Measurements from ENCODE around the gene ZNF783. TPM values are rescaled to one million over a fixed set of nuclear protein-coding genes. Genes with fewer than 3 reads are reported as not detected.
A peak's percentile ranks its signal among the peaks of the same experiment; 100 is the strongest.

ZNF783 gene
- total RNA-seq, 2 experiments from 2014 or later = 22.0 to 23.7 TPM

DNA sequence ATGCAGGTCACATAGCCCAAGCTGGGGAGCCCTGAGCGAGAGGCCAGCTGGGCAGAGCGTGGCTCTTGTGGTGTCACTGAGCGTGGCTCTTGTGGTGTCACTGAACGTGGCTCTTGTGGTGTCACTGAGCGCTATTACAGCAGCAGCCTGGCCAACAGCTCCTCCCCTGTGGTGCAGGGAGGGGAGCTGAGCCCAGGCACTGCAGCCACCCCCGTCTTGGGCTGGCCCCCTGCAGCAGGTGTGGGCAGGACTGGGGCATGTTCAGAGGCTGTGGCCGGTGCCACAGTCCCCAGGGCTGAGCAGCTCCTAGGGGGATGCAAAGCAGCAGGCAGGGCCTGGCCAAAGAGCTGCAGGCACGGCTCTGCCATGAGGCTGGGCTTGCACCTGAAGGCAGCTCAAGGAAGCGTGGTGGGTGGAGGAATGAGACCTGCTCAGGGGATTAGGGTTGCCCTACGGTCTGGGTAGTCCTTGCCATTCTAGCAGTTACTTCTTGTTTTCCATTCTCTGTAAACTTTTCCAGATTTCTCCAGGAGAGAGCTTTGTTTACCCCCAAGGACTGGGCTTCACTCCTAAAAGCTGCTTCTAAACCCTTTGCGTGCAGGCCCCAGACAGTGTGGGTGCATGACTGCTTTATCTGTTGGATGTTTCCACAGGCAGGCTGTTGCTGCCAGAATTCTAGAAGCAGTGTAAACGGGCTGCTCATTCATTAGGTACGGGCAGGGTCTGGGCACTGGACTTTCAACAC, 29.2 kb downstream of the ZNF783 start:
- POLR2A ChIA-PET = interaction anchor here (0.5 kb wide), 1 partner anchor 169 kb away, joined by 3 read pairs; no protein-coding TSS in a partner anchor
- peak; percentile 62 for DNase-seq
- peaks cover 22% of the 10 kb centered on the region for H3K4me1 Mint-ChIP-seq

GRCh38 chr7:149291781-149292461, 29.9 kb downstream of the ZNF783 start:
- Mint-ChIP-seq H3K4me1 (peaks cover 16% of the 10 kb centered on the region), H3K36me3 (no peaks in the 10 kb centered on the region), H3K27ac (no peak overlapping the region), H3K4me3 (no peak overlapping the region), H3K27me3 (no peaks in the 10 kb centered on the region), H3K9me3 (no peaks in the 10 kb centered on the region)
- no peak for ATAC-seq (ENCODE audit: low read depth)
- POLR2A ChIA-PET = interaction anchor here (0.5 kb wide), 1 partner anchor 170 kb away, joined by 3 read pairs; no protein-coding TSS in a partner anchor
- DNase-seq = no peak

More for the DNA sequence above, 29.2 kb downstream of the ZNF783 start:
- Mint-ChIP-seq H3K36me3 (no peaks in the 10 kb centered on the region), H3K27me3 (no peaks in the 10 kb centered on the region), H3K4me3 (no peak overlapping the region), H3K9me3 (no peaks in the 10 kb centered on the region), H3K27ac (peak overlapping the region; percentile 80)
- ATAC-seq (ENCODE audit: low read depth) = peak; percentile 62

DNA sequence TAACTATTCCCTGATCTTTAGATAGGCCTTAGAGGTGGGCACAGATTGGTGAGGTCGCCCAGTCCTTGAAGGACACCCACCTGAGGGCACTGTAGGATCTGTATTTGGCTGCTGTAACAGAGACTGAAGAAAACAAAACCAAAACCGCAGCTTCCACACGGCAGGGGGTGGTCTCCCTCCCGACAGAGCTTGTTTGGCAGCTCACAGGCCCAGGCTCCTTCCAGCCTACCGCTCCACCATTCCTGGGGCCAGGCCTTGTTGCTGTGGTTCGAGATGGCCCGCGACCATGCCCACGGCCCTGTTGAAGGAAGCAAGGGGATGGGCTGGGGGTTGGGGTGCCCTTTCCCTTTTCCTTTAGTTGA, 30.4 kb downstream of the ZNF783 start:
- Mint-ChIP-seq H3K36me3 (no peaks in the 10 kb centered on the region), H3K9me3 (no peaks in the 10 kb centered on the region), H3K27me3 (no peaks in the 10 kb centered on the region), H3K4me1 (peaks cover 11% of the 10 kb centered on the region), H3K27ac (no peak overlapping the region), H3K4me3 (no peak overlapping the region)
- POLR2A ChIA-PET = no interaction called here
- no peak for ATAC-seq (ENCODE audit: low read depth)
- DNase-seq = no peak

GRCh38 chr7:149293338-149293737, 31.3 kb downstream of the ZNF783 start:
- Mint-ChIP-seq H3K36me3 (no peaks in the 10 kb centered on the region), H3K27me3 (no peaks in the 10 kb centered on the region), H3K9me3 (no peaks in the 10 kb centered on the region), H3K4me3 (no peak overlapping the region), H3K4me1 (peaks cover 10% of the 10 kb centered on the region), H3K27ac (no peak overlapping the region)
- DNase-seq = no peak
- POLR2A ChIA-PET = no interaction called here
- ATAC-seq (ENCODE audit: low read depth) = no peak

GRCh38 chr7:149293946-149294633, 32.1 kb downstream of the ZNF783 start:
- Mint-ChIP-seq H3K36me3 (no peaks in the 10 kb centered on the region), H3K27ac (no peak overlapping the region), H3K4me1 (peaks cover 10% of the 10 kb centered on the region), H3K27me3 (no peaks in the 10 kb centered on the region), H3K9me3 (no peaks in the 10 kb centered on the region), H3K4me3 (no peak overlapping the region)
- POLR2A ChIA-PET = no interaction called here
- DNase-seq = no peak
- ATAC-seq (ENCODE audit: low read depth) = no peak

- POLR2A ChIA-PET = no interaction called here
Measured at GRCh38 chr7:149294634-149295480, 32.9 kb downstream of the ZNF783 start.

DNA sequence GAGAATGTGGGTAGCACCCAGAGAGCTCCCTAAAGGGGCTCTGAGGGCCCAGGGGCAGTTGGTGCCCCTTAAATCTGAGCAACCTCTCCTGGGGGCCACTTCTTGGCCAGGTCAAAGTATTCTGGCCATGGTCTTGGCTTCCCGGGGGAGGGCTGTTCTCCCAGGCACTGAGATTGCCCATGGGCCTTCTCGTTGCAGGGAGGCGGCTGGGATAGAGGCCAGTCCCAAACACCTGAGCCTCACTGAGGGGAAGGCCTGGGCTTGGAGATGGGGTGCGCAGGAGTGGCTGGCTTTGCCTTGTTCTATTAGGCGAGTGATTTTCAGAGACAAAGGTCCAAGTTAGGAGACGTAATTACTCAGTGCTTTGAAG, 33.5 kb downstream of the ZNF783 start:
- Mint-ChIP-seq H3K4me1 (peaks cover 10% of the 10 kb centered on the region), H3K4me3 (no peak overlapping the region), H3K27me3 (no peaks in the 10 kb centered on the region), H3K27ac (no peak overlapping the region), H3K36me3 (no peaks in the 10 kb centered on the region), H3K9me3 (no peaks in the 10 kb centered on the region)
- DNase-seq (no peak), ATAC-seq (ENCODE audit: low read depth) (no peak)
- POLR2A ChIA-PET = no interaction called here

More at GRCh38 chr7:149294634-149295480, 32.9 kb downstream of the ZNF783 start:
- DNase-seq (no peak), ATAC-seq (ENCODE audit: low read depth) (no peak)
- Mint-ChIP-seq H3K36me3 (no peaks in the 10 kb centered on the region), H3K27me3 (no peaks in the 10 kb centered on the region), H3K4me3 (no peak overlapping the region), H3K9me3 (no peaks in the 10 kb centered on the region), H3K4me1 (peaks cover 10% of the 10 kb centered on the region), H3K27ac (no peak overlapping the region)

GRCh38 chr7:149296368-149296767, 34.4 kb downstream of the ZNF783 start:
- no peak for DNase-seq
- Mint-ChIP-seq H3K4me3 (no peak overlapping the region), H3K27ac (no peak overlapping the region), H3K36me3 (no peaks in the 10 kb centered on the region), H3K4me1 (peaks cover 3% of the 10 kb centered on the region), H3K9me3 (no peaks in the 10 kb centered on the region), H3K27me3 (no peaks in the 10 kb centered on the region)
- ATAC-seq (ENCODE audit: low read depth) = no peak
- POLR2A ChIA-PET = interaction anchor here (0.8 kb wide), 1 partner anchor 15 kb away, joined by 5 read pairs; no protein-coding TSS in a partner anchor

- POLR2A ChIA-PET = no interaction called here
- DNase-seq = no peak
- H3K4me1 Mint-ChIP-seq = peaks cover 1% of the 10 kb centered on the region
- no peak overlapping the region for H3K4me3 Mint-ChIP-seq
- H3K36me3 Mint-ChIP-seq = no peaks in the 10 kb centered on the region
- H3K9me3 Mint-ChIP-seq = no peaks in the 10 kb centered on the region
- no peak overlapping the region for H3K27ac Mint-ChIP-seq
- H3K27me3 Mint-ChIP-seq = no peaks in the 10 kb centered on the region
- no peak for ATAC-seq (ENCODE audit: low read depth)
Measured at GRCh38 chr7:149297034-149297755, 35.2 kb downstream of the ZNF783 start.

GRCh38 chr7:149300620-149301285, 38.8 kb downstream of the ZNF783 start:
- no peaks in the 10 kb centered on the region for H3K36me3 Mint-ChIP-seq
- no peak overlapping the region for H3K4me3 Mint-ChIP-seq
- DNase-seq (no peak), ATAC-seq (ENCODE audit: low read depth) (no peak)
- POLR2A ChIA-PET = no interaction called here
- peaks cover 1% of the 10 kb centered on the region for H3K4me1 Mint-ChIP-seq
- no peak overlapping the region for H3K27ac Mint-ChIP-seq
- no peaks in the 10 kb centered on the region for H3K27me3 Mint-ChIP-seq
- H3K9me3 Mint-ChIP-seq = no peaks in the 10 kb centered on the region

GRCh38 chr7:149302222-149302621, 40.2 kb downstream of the ZNF783 start:
- H3K27me3 Mint-ChIP-seq = no peaks in the 10 kb centered on the region
- H3K27ac Mint-ChIP-seq = no peak overlapping the region
- no peak overlapping the region for H3K4me3 Mint-ChIP-seq
- no peak for ATAC-seq (ENCODE audit: low read depth)
- peaks cover 1% of the 10 kb centered on the region for H3K4me1 Mint-ChIP-seq
- H3K36me3 Mint-ChIP-seq = no peaks in the 10 kb centered on the region
- no peaks in the 10 kb centered on the region for H3K9me3 Mint-ChIP-seq
- POLR2A ChIA-PET = no interaction called here
- no peak for DNase-seq

- Mint-ChIP-seq H3K36me3 (no peaks in the 10 kb centered on the region), H3K4me3 (no peak overlapping the region), H3K27ac (no peak overlapping the region), H3K4me1 (peaks cover 1% of the 10 kb centered on the region), H3K27me3 (no peaks in the 10 kb centered on the region), H3K9me3 (no peaks in the 10 kb centered on the region)
- ATAC-seq (ENCODE audit: low read depth) (no peak), DNase-seq (no peak)
- POLR2A ChIA-PET = no interaction called here
Measured at GRCh38 chr7:149302865-149303264, 40.9 kb downstream of the ZNF783 start.
